IMR-90 (cell line): ENCODE measurements around the gene KDM6B. TPM values are rescaled to one million over a fixed set of nuclear protein-coding genes. Genes with fewer than 3 reads are reported as not detected.

Experiments used
- ATAC-seq: fragments of 200-7000 bp; cut with Tn5 transposase; 2 replicates; pipeline ENCODE4 v1.9.1; 2020; ENCODE audit warnings: low read depth, mild to moderate bottlenecking, moderate library complexity
- BruUV-seq: library from RNA; stranded (reverse); fragments of 400-500 nt; replicated peaks from 2 replicates; lab custom pipeline; 2021; lab: Mats Ljungman, UMichigan
- CTCF ChIA-PET: fragments of 300-600 bp; formaldehyde crosslinking; extraction: SDS; loops from one replicate; lab custom pipeline; 2021; ENCODE audit warnings: antibody characterized with exemption; lab: Yijun Ruan, JAX
- POLR2A ChIA-PET: fragments of 300-600 bp; sonication (Branson Sonifier 250); formaldehyde crosslinking; loops from one replicate; lab custom pipeline; 2022; ENCODE audit warnings: antibody characterized with exemption; ENCODE audit not compliant: unreplicated experiment; lab: Charles Lee
- DNase-seq: peaks from one replicate; pipeline ENCODE4 v3.0.0; 2013
- H2AFZ ChIP-seq: replicated peaks from 2 replicates; pipeline ENCODE3; 2013; ENCODE audit warnings: low read length, mild to moderate bottlenecking; ENCODE audit not compliant: poor library complexity
- H2AK5ac ChIP-seq: 2 replicates; pipeline ENCODE4 v1.6.1; 2013; ENCODE audit warnings: low read depth, low read length, inconsistent platforms
- H2AK9ac ChIP-seq: replicated peaks from 2 replicates; pipeline ENCODE3; 2013; ENCODE audit warnings: mild to moderate bottlenecking, low read depth, low read length, moderate library complexity; ENCODE audit not compliant: poor library complexity
- H2BK120ac ChIP-seq: 2 replicates; pipeline ENCODE4 v1.6.1; 2013; ENCODE audit warnings: low read depth, low read length, inconsistent platforms
- H2BK15ac ChIP-seq: 3 replicates; pipeline ENCODE4 v1.6.1; 2013; ENCODE audit warnings: low read depth, low read length, inconsistent platforms
- H2BK20ac ChIP-seq: 2 replicates; pipeline ENCODE4 v1.6.1; 2013; ENCODE audit warnings: low read depth, mild to moderate bottlenecking, inconsistent platforms, low read length, moderate library complexity
- H2BK5ac ChIP-seq: 2 replicates; pipeline ENCODE4 v1.6.1; 2013; ENCODE audit warnings: mild to moderate bottlenecking, low read depth, low read length, inconsistent platforms; ENCODE audit not compliant: poor library complexity, severe bottlenecking
- H3K14ac ChIP-seq: replicated peaks from 2 replicates; pipeline ENCODE4 v1.6.1; 2013; ENCODE audit warnings: low read depth, low read length, inconsistent platforms
- H3K18ac ChIP-seq: 2 replicates; pipeline ENCODE4 v1.6.1; 2013; ENCODE audit warnings: low read depth, low read length, control low read depth
- H3K23ac ChIP-seq: 2 replicates; pipeline ENCODE4 v1.6.1; 2013; ENCODE audit warnings: low read depth, low read length, inconsistent platforms
- H3K27ac ChIP-seq: 2 replicates; pipeline ENCODE4 v1.5.1; 2013; ENCODE audit warnings: mild to moderate bottlenecking, control low read depth, low read length; ENCODE audit not compliant: insufficient read depth
- H3K27me3 ChIP-seq: 2 replicates; pipeline ENCODE4 v1.6.1; 2013; ENCODE audit warnings: low read length; ENCODE audit not compliant: control insufficient read depth, insufficient read depth
- H3K36me3 ChIP-seq: 2 replicates; pipeline ENCODE4 v1.6.1; 2013; ENCODE audit warnings: low read length, mixed read lengths; ENCODE audit not compliant: control insufficient read depth, insufficient read depth
- H3K4ac ChIP-seq: 2 replicates; pipeline ENCODE4 v1.6.1; 2013; ENCODE audit warnings: low read depth, low read length, inconsistent platforms
- H3K4me1 ChIP-seq: 2 replicates; pipeline ENCODE4 v1.6.1; 2013; ENCODE audit warnings: low read length, mixed read lengths; ENCODE audit not compliant: control insufficient read depth, insufficient read depth
- H3K4me2 ChIP-seq: 2 replicates; pipeline ENCODE4 v1.6.1; 2013; ENCODE audit warnings: low read depth, mild to moderate bottlenecking, control low read depth, low read length, moderate library complexity
- H3K4me3 ChIP-seq: 2 replicates; pipeline ENCODE4 v1.5.1; 2013; ENCODE audit warnings: low read depth, mild to moderate bottlenecking, control low read depth, low read length, moderate library complexity; ENCODE audit not compliant: insufficient read depth
- H3K56ac ChIP-seq: 2 replicates; pipeline ENCODE4 v1.6.1; 2013; ENCODE audit warnings: low read length, inconsistent platforms; ENCODE audit not compliant: insufficient read depth; ENCODE audit errors: extremely low read depth
- H3K79me1 ChIP-seq, 2 experiments: 2 replicates each; pipeline ENCODE4 v1.6.1; 2013; ENCODE audit warnings: low read length in 2 of 2, inconsistent platforms in 1 of 2, low read depth in 1 of 2
- H3K9ac ChIP-seq: 2 replicates; pipeline ENCODE4 v1.6.1; 2013; ENCODE audit warnings: low read depth, low read length, control low read depth
- H3K9me1 ChIP-seq: 2 replicates; pipeline ENCODE4 v1.6.1; 2013; ENCODE audit warnings: low read length, inconsistent platforms; ENCODE audit not compliant: insufficient read depth
- H3K9me3 ChIP-seq: 2 replicates; pipeline ENCODE4 v1.6.1; 2013; ENCODE audit warnings: low read length; ENCODE audit not compliant: control insufficient read depth, insufficient read depth
- H4K20me1 ChIP-seq: 2 replicates; pipeline ENCODE4 v1.6.1; 2013; ENCODE audit warnings: low read length, inconsistent platforms; ENCODE audit not compliant: insufficient read depth
- H4K5ac ChIP-seq: 2 replicates; pipeline ENCODE4 v1.6.1; 2013; ENCODE audit warnings: mild to moderate bottlenecking, low read depth, low read length, control low read depth
- H4K8ac ChIP-seq, 2 experiments: 2 replicates each; pipeline ENCODE4 v1.6.1; 2013; ENCODE audit warnings: low read depth in 2 of 2, low read length in 2 of 2, control low read depth in 1 of 2, inconsistent platforms in 1 of 2
- H4K91ac ChIP-seq: 2 replicates; pipeline ENCODE4 v1.6.1; 2013; ENCODE audit warnings: low read depth, low read length, inconsistent platforms; ENCODE audit not compliant: insufficient read depth
- CEBPB ChIP-seq: IDR thresholded peaks from 2 replicates; pipeline ENCODE4 v1.6.1; 2012; ENCODE audit warnings: low read depth, low read length, improper control_type of control experiment
- CHD1 ChIP-seq: IDR thresholded peaks from 2 replicates; pipeline ENCODE4 v1.6.1; 2012; ENCODE audit warnings: low read depth, low read length, improper control_type of control experiment
- FOS ChIP-seq: fragments of 150-350 bp; IDR thresholded peaks from 2 replicates; pipeline ENCODE4 v1.6.1; 2016; ENCODE audit warnings: low read depth, low read length
- MAFK ChIP-seq: IDR thresholded peaks from 2 replicates; pipeline ENCODE4 v1.6.1; 2012; ENCODE audit warnings: low read depth, low read length, improper control_type of control experiment
- MXI1 ChIP-seq: IDR thresholded peaks from 2 replicates; pipeline ENCODE4 v1.6.1; 2012; ENCODE audit warnings: low read depth, mild to moderate bottlenecking, low read length, moderate library complexity, borderline replicate concordance
- NFE2L2 ChIP-seq: fragments of 150-350 bp; IDR thresholded peaks from 2 replicates; pipeline ENCODE4 v1.6.1; 2016; ENCODE audit warnings: low read depth, mild to moderate bottlenecking, low read length
- POLR2A ChIP-seq: IDR thresholded peaks from 2 replicates; pipeline ENCODE4 v1.6.1; 2012; ENCODE audit warnings: mild to moderate bottlenecking, low read depth, low read length
- RAD21 ChIP-seq: IDR thresholded peaks from 2 replicates; pipeline ENCODE4 v1.6.1; 2012; ENCODE audit warnings: low read length, improper control_type of control experiment
- RCOR1 ChIP-seq: IDR thresholded peaks from 2 replicates; pipeline ENCODE4 v1.6.1; 2012; ENCODE audit warnings: mild to moderate bottlenecking, low read length, improper control_type of control experiment; ENCODE audit not compliant: insufficient replicate concordance
- RFX5 ChIP-seq: IDR thresholded peaks from 2 replicates; pipeline ENCODE4 v1.8.0; 2012; ENCODE audit warnings: low read depth, mild to moderate bottlenecking, low read length, moderate library complexity
- SMC3 ChIP-seq: fragments of 150-350 bp; IDR thresholded peaks from 2 replicates; pipeline ENCODE4 v1.6.1; 2016; ENCODE audit warnings: low read depth, mild to moderate bottlenecking, antibody characterized with exemption, low read length, moderate library complexity
- USF2 ChIP-seq: fragments of 150-350 bp; IDR thresholded peaks from 2 replicates; pipeline ENCODE4 v1.6.1; 2017; ENCODE audit warnings: mild to moderate bottlenecking, antibody characterized with exemption, low read length, low read depth
- WGBS, 2 experiments: methylation state at CpG; one replicate each; pipeline versions ENCODE4 v1.1.5 to v1.1.7; 2013; ENCODE audit warnings: missing lambda C conversion rate in 2 of 2; ENCODE audit not compliant: insufficient read length in 1 of 2; ENCODE audit errors: extremely low coverage in 2 of 2; 5-methylcytosine and 5-hydroxymethylcytosine counted together
- dilution Hi-C: fragments of 300-500 bp; cut with HindIII; formaldehyde crosslinking; loops from one replicate; pipeline ENCODE4 v1.14.3; 2018; ENCODE audit warnings: low sequenced_read_pairs; ENCODE audit not compliant: unreplicated experiment
- in situ Hi-C: fragments of 300-500 bp; cut with MboI; formaldehyde crosslinking; loops from 3 replicates; pipeline ENCODE4 v1.14.3; 2019; ENCODE audit warnings: low sequenced_read_pairs, inconsistent platforms, mixed read lengths
- intact Hi-C: fragments of 100-400 bp; cut with micrococcal nuclease; formaldehyde crosslinking; loops from 2 replicates; pipeline ENCODE4 v1.10.0; 2022
- polyA plus RNA-seq, 3 experiments: library from polyadenylated mRNA; depleted of rRNA; stranded (reverse); fragments of >200 nt; gene quantifications; 2 replicates each; pipeline ENCODE4 v1.2.3, GENCODE V29; 2012; ENCODE audit warnings: low replicate concordance in 1 of 3
- total RNA-seq: library from RNA; depleted of rRNA; stranded (reverse); fragments of >200 nt; gene quantifications from 2 replicates; pipeline ENCODE4 v1.2.3, GENCODE V29; 2012
- TF ChIP-seq, protein P1 (sequence below): conservative IDR thresholded peaks from 2 replicates; pipeline ENCODE4 v1.5.1; 2012; ENCODE audit warnings: mild to moderate bottlenecking, low read depth, low read length, improper control_type of control experiment

Gene KDM6B
- total and polyA plus RNA-seq, 2 of the 4 experiments (the other 2 are of a cell fraction), result 0.72 to 3.5 TPM

- Histone ChIP-seq H2BK120ac (no peak overlapping the region), H2BK20ac (no peak overlapping the region), H2BK15ac (no peak overlapping the region), H4K8ac (no peak overlapping the region), H3K36me3 (peaks cover 65% of the 10 kb centered on the region), H3K9me3 (no peaks in the 10 kb centered on the region), H3K79me1 (peaks cover 14 to 44% of the 10 kb centered on the region in 2 experiments), H3K9ac (no peak overlapping the region), H2AK9ac (no peak overlapping the region), H4K5ac (no peak overlapping the region), H3K4me2 (no peak overlapping the region), H3K4ac (no peak overlapping the region), H3K23ac (no peak overlapping the region), H3K9me1 (no peaks in the 10 kb centered on the region), H3K4me3 (no peak overlapping the region), H3K18ac (no peak overlapping the region), H2BK5ac (no peak overlapping the region), H3K27ac (no peak overlapping the region), H3K27me3 (no peaks in the 10 kb centered on the region), H2AFZ (no peak overlapping the region), H3K14ac (no peak overlapping the region), H4K91ac (no peak overlapping the region), H2AK5ac (no peak overlapping the region), H4K20me1 (peaks cover 50% of the 10 kb centered on the region), H3K4me1 (peaks cover 7% of the 10 kb centered on the region), H3K56ac (no peak overlapping the region)
- no peak for DNase-seq
- ATAC-seq, result no peak
- intact Hi-C loops, result no loop called here
- TF ChIP-seq, protein P1, sequence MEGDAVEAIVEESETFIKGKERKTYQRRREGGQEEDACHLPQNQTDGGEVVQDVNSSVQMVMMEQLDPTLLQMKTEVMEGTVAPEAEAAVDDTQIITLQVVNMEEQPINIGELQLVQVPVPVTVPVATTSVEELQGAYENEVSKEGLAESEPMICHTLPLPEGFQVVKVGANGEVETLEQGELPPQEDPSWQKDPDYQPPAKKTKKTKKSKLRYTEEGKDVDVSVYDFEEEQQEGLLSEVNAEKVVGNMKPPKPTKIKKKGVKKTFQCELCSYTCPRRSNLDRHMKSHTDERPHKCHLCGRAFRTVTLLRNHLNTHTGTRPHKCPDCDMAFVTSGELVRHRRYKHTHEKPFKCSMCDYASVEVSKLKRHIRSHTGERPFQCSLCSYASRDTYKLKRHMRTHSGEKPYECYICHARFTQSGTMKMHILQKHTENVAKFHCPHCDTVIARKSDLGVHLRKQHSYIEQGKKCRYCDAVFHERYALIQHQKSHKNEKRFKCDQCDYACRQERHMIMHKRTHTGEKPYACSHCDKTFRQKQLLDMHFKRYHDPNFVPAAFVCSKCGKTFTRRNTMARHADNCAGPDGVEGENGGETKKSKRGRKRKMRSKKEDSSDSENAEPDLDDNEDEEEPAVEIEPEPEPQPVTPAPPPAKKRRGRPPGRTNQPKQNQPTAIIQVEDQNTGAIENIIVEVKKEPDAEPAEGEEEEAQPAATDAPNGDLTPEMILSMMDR, result no peak
- no peak for TF ChIP-seq FOS
- TF ChIP-seq RCOR1, result no peak
- TF ChIP-seq POLR2A, result no peak
- no peak for TF ChIP-seq MXI1
- no peak for TF ChIP-seq CHD1
- no peak for TF ChIP-seq RAD21
- no peak for TF ChIP-seq CEBPB
- TF ChIP-seq SMC3, result no peak
- no peak for TF ChIP-seq RFX5
- no peak for TF ChIP-seq NFE2L2
- TF ChIP-seq USF2, result no peak
- no peak for TF ChIP-seq MAFK
- dilution Hi-C loops, result no loop called here
- ChIA-PET POLR2A (no interaction called here), CTCF (no interaction called here)
- no TSS peak for BruUV-seq
- in situ Hi-C loops, result no loop called here
- WGBS, 2 experiments, result 90% methylated on average over 8 of the region's 21 CpGs; no CpG with 5 or more reads in 1 of the 2 experiments
Measured at GRCh38 chr17:7848739-7849129, 14.7 kb downstream of the KDM6B start.
